Muscle layer of duodenum (tissue), 2 donors: ENCODE results near the gene CNGA3.
"Not testable (repeated sequence)": the region's sequence is repeated elsewhere in the genome, so short reads cannot be mapped to it uniquely, and the experiment has no call there.

ENCODE experiments used
- H3K27ac ChIP-seq: one replicate; pipeline ENCODE4 v1.7.0; 2013; ENCODE audit warnings: mild to moderate bottlenecking, low read length
- H3K27me3 ChIP-seq: one replicate; pipeline ENCODE4 v1.7.0; 2013; ENCODE audit warnings: low read depth, mild to moderate bottlenecking, control low read depth, low read length
- H3K36me3 ChIP-seq, 2 donors: one replicate each; pipeline ENCODE4 v1.7.0; 2013; ENCODE audit warnings: low read length in 2 of 2, control low read depth in 1 of 2, mild to moderate bottlenecking in 1 of 2; ENCODE audit not compliant: insufficient read depth in 2 of 2, control insufficient read depth in 1 of 2
- H3K4me1 ChIP-seq, 2 donors: one replicate each; pipeline ENCODE4 v1.7.0; 2013; ENCODE audit warnings: low read length in 2 of 2, mild to moderate bottlenecking in 2 of 2, control low read depth in 1 of 2, moderate library complexity in 1 of 2; ENCODE audit not compliant: insufficient read depth in 2 of 2, control insufficient read depth in 1 of 2
- H3K4me3 ChIP-seq, 2 donors: one replicate each; pipeline ENCODE4 v1.7.0; 2013; ENCODE audit warnings: low read length in 2 of 2, low read depth in 1 of 2, mild to moderate bottlenecking in 1 of 2
- H3K9me3 ChIP-seq, 2 donors: one replicate each; pipeline ENCODE4 v1.7.0; 2013; ENCODE audit warnings: low read length in 2 of 2, control low read depth in 1 of 2, mild to moderate bottlenecking in 1 of 2; ENCODE audit not compliant: control insufficient read depth in 1 of 2
- donor health status: healthy.

The CNGA3 gene

DNA sequence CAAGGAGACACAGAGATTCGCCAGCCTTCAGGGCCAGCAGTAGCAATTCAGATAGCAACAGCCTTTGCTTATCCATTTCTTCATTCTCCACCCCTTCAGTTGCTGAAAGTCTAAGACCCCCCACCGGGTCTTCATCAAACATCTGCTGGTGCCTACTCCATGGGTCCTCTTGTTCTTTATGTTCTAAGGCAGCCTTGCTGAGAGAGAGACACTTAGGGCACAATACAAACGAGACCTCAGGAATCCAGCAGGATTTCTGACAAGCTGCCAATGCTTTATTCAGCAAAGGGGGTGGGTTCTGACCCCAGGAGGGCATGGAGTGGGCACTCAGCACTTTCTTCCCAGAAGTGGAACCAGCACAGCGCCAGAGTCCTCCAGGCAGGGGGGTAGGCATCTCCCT, 36.2 kb upstream of the CNGA3 start:
- no peaks in the 10 kb centered on the region for H3K36me3 ChIP-seq
- no peak overlapping the region for H3K27ac ChIP-seq
- H3K27me3 ChIP-seq: no peaks in the 10 kb centered on the region
- H3K4me3 ChIP-seq: no peak overlapping the region
- H3K4me1 ChIP-seq: no peaks in the 10 kb centered on the region
- H3K9me3 ChIP-seq: no peaks in the 10 kb centered on the region

GRCh38 chr2:98311090-98311489, 35.2 kb upstream of the CNGA3 start:
- Histone ChIP-seq H3K4me3 (no peak overlapping the region), H3K36me3 (no peaks in the 10 kb centered on the region), H3K4me1 (no peaks in the 10 kb centered on the region), H3K27ac (no peak overlapping the region), H3K9me3 (no peaks in the 10 kb centered on the region), H3K27me3 (no peaks in the 10 kb centered on the region)

DNA sequence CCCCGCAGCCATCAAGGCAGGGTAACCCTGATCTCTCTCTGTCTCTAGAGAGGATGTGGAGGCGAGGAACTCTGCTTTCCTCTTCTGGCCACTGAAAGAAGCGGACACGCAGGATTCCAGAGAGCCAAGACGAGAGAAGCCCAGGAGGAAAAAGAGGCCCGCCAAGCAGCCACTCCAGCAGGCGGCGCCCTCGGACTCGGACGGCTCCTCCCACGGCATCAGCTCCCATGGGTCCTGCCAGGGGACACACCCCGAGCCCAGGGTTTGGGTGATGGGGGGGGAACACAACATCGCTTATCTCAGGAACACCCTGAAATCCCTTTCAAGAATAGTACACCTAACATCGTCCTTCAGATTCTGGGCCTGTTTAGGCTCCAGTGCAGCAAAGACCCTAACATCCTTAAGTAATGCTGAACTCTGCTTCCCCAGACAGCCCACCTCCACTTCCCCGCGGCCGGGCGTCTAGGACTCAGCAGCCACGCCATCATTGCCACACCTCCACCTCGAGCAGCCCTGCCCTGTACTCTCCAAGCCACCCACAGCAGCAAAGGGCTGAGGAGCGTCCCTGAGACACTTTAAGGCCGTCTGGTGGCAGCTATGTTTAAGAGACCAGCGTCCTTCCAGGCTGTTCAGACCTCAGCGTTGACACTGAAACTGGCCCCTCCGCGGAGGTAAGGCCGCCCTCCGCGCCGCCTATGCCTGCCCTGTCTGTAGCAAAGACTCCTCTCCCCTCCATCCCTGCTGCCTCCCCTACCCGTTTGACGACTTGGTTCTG, 34.3 kb upstream of the CNGA3 start:
- Histone ChIP-seq H3K27me3 (no peaks in the 10 kb centered on the region), H3K27ac (no peak overlapping the region), H3K36me3 (no peaks in the 10 kb centered on the region), H3K9me3 (no peaks in the 10 kb centered on the region), H3K4me1 (no peaks in the 10 kb centered on the region), H3K4me3 (no peak overlapping the region)

DNA sequence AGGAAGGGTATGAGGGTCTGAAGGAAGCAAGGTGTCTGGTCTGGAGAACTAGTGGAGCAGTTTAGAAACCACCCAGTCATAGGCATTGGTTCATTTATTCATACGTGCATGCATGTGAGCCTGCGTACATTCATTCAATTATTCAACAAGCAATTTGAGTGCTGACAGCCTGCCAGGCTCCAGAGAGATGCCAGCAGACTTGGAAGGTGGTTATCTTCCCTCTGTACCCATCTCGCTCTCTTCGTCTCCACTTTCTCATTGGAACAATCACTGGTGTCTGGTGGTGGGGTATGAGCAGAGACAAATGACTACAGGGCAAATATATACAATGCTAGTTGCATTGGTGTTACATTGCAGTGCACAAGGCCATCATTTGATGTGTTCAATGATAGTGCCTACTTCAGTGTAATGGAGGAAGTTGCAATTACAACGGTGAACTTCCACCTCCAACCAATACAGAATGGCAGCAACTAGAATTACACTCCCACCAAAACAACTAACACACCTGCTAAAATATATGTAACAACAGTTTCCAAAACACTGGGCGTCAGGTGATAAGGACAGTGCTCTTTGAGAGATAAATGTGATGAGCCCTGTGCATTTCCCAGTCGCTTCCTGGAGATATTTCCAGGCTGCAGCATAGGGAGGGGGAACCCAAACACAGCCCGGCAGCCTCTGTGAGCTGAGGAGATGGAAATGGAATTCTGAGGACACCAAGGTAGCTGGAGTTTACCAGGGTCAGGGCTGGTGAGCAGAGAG, 32.6 kb upstream of the CNGA3 start:
- Histone ChIP-seq H3K4me3 (no peak overlapping the region), H3K9me3 (no peaks in the 10 kb centered on the region), H3K36me3 (no peaks in the 10 kb centered on the region), H3K27ac (no peak overlapping the region), H3K27me3 (no peaks in the 10 kb centered on the region), H3K4me1 (no peaks in the 10 kb centered on the region)

DNA sequence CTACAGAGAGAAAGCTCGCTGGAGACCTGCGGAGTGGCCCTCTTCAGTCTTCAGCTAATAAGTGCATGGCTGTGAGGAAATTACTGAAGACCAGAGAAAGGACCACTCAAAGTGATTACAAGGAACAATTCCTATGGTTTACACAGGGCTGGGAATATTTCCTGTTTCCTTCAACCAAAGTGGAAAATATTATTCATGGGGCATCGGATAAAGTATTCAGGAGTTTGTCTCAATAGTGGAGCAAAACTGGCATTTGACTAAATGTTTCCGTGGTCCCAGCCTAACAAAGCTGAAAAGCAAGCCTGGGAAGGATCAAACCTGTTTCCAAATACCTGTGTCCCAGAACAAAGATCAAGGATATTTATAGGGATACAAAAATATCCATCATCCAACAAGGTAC, 32.0 kb upstream of the CNGA3 start:
- Histone ChIP-seq H3K27ac (no peak overlapping the region), H3K9me3 (no peaks in the 10 kb centered on the region), H3K36me3 (no peaks in the 10 kb centered on the region), H3K4me1 (no peaks in the 10 kb centered on the region), H3K27me3 (no peaks in the 10 kb centered on the region), H3K4me3 (no peak overlapping the region)

- no peak overlapping the region for H3K4me3 ChIP-seq
- no peak overlapping the region for H3K27ac ChIP-seq
- no peaks in the 10 kb centered on the region for H3K4me1 ChIP-seq
- H3K9me3 ChIP-seq: peaks cover 0 to 12% of the 10 kb centered on the region in 2 donors
- no peaks in the 10 kb centered on the region for H3K36me3 ChIP-seq
- no peaks in the 10 kb centered on the region for H3K27me3 ChIP-seq
Measured at GRCh38 chr2:98315957-98316356, 30.3 kb upstream of the CNGA3 start.

- Histone ChIP-seq H3K27me3 (no peaks in the 10 kb centered on the region), H3K4me1 (no peaks in the 10 kb centered on the region)
Measured at GRCh38 chr2:98317214-98317613, 29.0 kb upstream of the CNGA3 start.

DNA sequence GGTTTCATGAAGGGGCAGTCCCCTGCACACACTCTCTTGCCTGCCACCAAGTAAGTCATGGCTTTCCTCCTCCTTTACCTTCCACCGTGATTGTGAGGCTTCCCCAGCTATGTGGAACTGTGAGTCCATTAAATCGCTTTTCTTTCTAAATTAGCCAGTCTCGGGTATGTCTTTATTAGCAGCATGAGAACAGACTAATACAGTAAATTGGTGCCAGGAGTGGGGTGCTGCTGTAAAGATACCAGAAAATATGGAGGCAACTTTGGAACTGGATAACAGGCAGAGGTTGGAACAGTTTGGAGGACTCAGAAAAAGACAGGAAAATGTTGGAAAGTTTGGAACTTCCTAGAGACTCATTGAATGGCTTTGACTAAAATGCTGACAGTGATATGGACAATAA, 26.1 kb upstream of the CNGA3 start:
- not testable (repeated sequence) for H3K4me1 ChIP-seq, H3K27me3 ChIP-seq, H3K4me3 ChIP-seq, H3K27ac ChIP-seq, H3K36me3 ChIP-seq
- H3K9me3 ChIP-seq: peaks cover 0 to 19% of the 10 kb centered on the region in 2 donors

More at GRCh38 chr2:98317214-98317613, 29.0 kb upstream of the CNGA3 start:
- H3K9me3 ChIP-seq: peaks cover 0 to 15% of the 10 kb centered on the region in 2 donors
- no peaks in the 10 kb centered on the region for H3K36me3 ChIP-seq
- H3K27ac ChIP-seq: no peak overlapping the region
- H3K4me3 ChIP-seq: no peak overlapping the region

- Histone ChIP-seq H3K36me3 (no peaks in the 10 kb centered on the region), H3K4me3 (no peak overlapping the region), H3K27me3 (no peaks in the 10 kb centered on the region), H3K4me1 (no peaks in the 10 kb centered on the region), H3K27ac (no peak overlapping the region), H3K9me3 (peaks cover 0 to 19% of the 10 kb centered on the region in 2 donors)
Measured at GRCh38 chr2:98324181-98324580, 22.1 kb upstream of the CNGA3 start.

GRCh38 chr2:98327776-98328175, 18.5 kb upstream of the CNGA3 start:
- Histone ChIP-seq H3K4me1 (no peaks in the 10 kb centered on the region), H3K9me3 (peaks cover 0 to 4% of the 10 kb centered on the region in 2 donors), H3K27ac (no peak overlapping the region), H3K27me3 (no peaks in the 10 kb centered on the region), H3K4me3 (no peak overlapping the region), H3K36me3 (no peaks in the 10 kb centered on the region)

DNA sequence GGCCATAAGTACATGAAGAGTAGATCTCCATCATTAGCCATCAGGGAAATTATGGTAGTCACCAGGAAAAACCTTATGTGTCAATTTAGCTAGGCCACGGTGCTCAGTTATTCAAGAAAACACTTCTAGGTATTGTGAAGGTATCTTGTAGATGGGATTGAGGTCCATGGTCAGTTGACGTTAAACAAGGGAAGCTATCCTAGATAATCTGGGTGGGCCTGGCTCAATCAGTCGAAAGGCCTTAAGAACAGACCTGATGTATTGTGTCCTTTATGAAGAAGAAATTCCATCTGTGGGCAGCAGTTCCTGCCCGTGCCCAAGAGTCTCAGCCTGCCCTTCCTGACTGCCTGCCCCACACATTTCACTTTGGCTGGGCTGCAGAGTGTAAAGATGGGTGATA, 16.7 kb upstream of the CNGA3 start:
- Histone ChIP-seq H3K27ac (no peak overlapping the region), H3K4me3 (no peak overlapping the region), H3K4me1 (peaks cover 0 to 9% of the 10 kb centered on the region in 2 donors), H3K27me3 (no peaks in the 10 kb centered on the region), H3K36me3 (no peaks in the 10 kb centered on the region), H3K9me3 (no peaks in the 10 kb centered on the region)
